Tibial nerve (tissue), 4 donors: ENCODE data around the gene KIF26A.

Source experiments
- CTCF ChIP-seq, 5 experiments: fragments of 200-600 bp in 3 of 5; fragments of 450-650 bp in 2 of 5; sonication (generic) in 3 of 5; IDR thresholded peaks; one replicate each; pipeline ENCODE4 v1.5.1; 2016 to 2019; ENCODE audit warnings: antibody characterized with exemption in 5 of 5, mild to moderate bottlenecking in 3 of 5, moderate library complexity in 2 of 5
- EP300 ChIP-seq, 2 donors: sonication (generic); formaldehyde crosslinking; IDR thresholded peaks; one replicate each; pipeline ENCODE4 v1.6.1; 2017; ENCODE audit warnings: antibody characterized with exemption in 2 of 2, mild to moderate bottlenecking in 1 of 2
- POLR2A ChIP-seq, 2 donors: fragments of 450-650 bp; IDR thresholded peaks; one replicate each; pipeline ENCODE4 v1.6.1; 2017; ENCODE audit warnings: antibody characterized with exemption in 2 of 2, mild to moderate bottlenecking in 2 of 2, moderate library complexity in 2 of 2

GRCh38 chr14:104188727-104189400 is 50.5 kb downstream of the KIF26A start:
- no peak for TF ChIP-seq CTCF (IDR thresholded peaks at IDR 0.05)
- no peak for TF ChIP-seq POLR2A (IDR thresholded peaks at IDR 0.05)
- TF ChIP-seq EP300 (IDR thresholded peaks at IDR 0.05), result no peak
